ENCODE data around the gene GPR63. TPM values are rescaled to one million over a fixed set of nuclear protein-coding genes. Genes with fewer than 3 reads are reported as not detected.

The GPR63 gene
- total RNA-seq, 1 experiment from 2014 or later: 5.9 TPM

DNA sequence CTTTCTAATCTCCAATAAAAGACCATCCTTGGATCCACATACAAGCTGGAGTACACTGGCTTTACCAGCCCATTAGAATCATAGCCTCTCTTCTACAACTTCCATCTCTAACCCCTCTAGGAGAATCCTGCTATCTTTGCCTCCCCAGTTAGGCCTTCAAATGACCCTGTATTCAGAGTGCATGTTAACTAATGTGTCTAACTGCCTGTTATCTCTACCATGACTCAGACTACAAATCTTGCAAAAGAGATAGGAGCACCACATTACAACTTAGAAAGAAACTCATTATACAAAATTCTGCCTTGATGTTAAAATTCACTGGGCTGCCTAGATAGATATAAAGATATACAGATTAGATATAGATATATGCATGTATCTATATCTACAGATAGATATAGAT is 28.2 kb downstream of the GPR63 start:
- H3K18ac ChIP-seq (ENCODE audit: insufficient read length, low read depth, low read length): no peak overlapping the region
- no peak overlapping the region for H3K23ac ChIP-seq (ENCODE audit: insufficient read length, low read depth, low read length)
- no peak for DNase-seq
- no peak overlapping the region for H2BK120ac ChIP-seq (ENCODE audit: low read depth, low read length, poor library complexity, severe bottlenecking)
- no peak overlapping the region for H3K56ac ChIP-seq (ENCODE audit: insufficient read length, low read depth, low read length)
- no peak overlapping the region for H3K9ac ChIP-seq (ENCODE audit: extremely low read depth, insufficient read length, low read length)
- H3K27ac Mint-ChIP-seq: 0 out of 7 replicates have a peak overlapping the region, but pooled peaks of 1 of the 3 experiments have one; percentile 11
- H3K14ac ChIP-seq (ENCODE audit: insufficient read depth, low read length): no peak overlapping the region
- no peak overlapping the region for H2BK12ac ChIP-seq (ENCODE audit: insufficient read length, low read depth, low read length)
- H3K4me3 Mint-ChIP-seq: no peak overlapping the region
- no peak overlapping the region for H3T11ph ChIP-seq (ENCODE audit: low read length)
- no peaks in the 10 kb centered on the region for H3K27me3 ChIP-seq (ENCODE audit: insufficient read depth, low read length)
- no peak overlapping the region for H3K4ac ChIP-seq (ENCODE audit: low read depth, low read length)
- no peak overlapping the region for H2BK20ac ChIP-seq (ENCODE audit: low read depth, low read length, poor library complexity, severe bottlenecking)
- H3K9me3 ChIP-seq (ENCODE audit: control insufficient read depth, low read depth, low read length): no peaks in the 10 kb centered on the region
- no peaks in the 10 kb centered on the region for H4K20me1 ChIP-seq (ENCODE audit: control insufficient read depth, insufficient read depth, insufficient read length)
- H2AK5ac ChIP-seq (ENCODE audit: insufficient read length, low read length): no peak overlapping the region
- no peak overlapping the region for H4K91ac ChIP-seq (ENCODE audit: insufficient read length, low read depth, low read length)
- no peaks in the 10 kb centered on the region for H3K9me3 Mint-ChIP-seq
- H4K8ac ChIP-seq (replicated peaks; ENCODE audit: insufficient read length, low read depth, low read length): no peak overlapping the region
- H2AFZ ChIP-seq (ENCODE audit: low read length): no peak overlapping the region
- peaks cover 2% of the 10 kb centered on the region; the same call in 1 of the 2 replicates for H3K79me2 ChIP-seq (ENCODE audit: insufficient read depth, low read length)
- H3K27ac ChIP-seq (ENCODE audit: insufficient read length, low read depth, low read length): no peak overlapping the region
- H4K5ac ChIP-seq (ENCODE audit: insufficient read length, low read depth, low read length): no peak overlapping the region
- peaks cover 2% of the 10 kb centered on the region for H3K79me1 ChIP-seq (ENCODE audit: insufficient read depth, low read depth, low read length, poor library complexity, severe bottlenecking)
- no peaks in the 10 kb centered on the region; a peak in 1 of 7 replicates for H3K36me3 Mint-ChIP-seq (ENCODE audit: insufficient read depth in 1 of 3, low read depth in 3 of 3)
- TF ChIP-seq, protein P1, sequence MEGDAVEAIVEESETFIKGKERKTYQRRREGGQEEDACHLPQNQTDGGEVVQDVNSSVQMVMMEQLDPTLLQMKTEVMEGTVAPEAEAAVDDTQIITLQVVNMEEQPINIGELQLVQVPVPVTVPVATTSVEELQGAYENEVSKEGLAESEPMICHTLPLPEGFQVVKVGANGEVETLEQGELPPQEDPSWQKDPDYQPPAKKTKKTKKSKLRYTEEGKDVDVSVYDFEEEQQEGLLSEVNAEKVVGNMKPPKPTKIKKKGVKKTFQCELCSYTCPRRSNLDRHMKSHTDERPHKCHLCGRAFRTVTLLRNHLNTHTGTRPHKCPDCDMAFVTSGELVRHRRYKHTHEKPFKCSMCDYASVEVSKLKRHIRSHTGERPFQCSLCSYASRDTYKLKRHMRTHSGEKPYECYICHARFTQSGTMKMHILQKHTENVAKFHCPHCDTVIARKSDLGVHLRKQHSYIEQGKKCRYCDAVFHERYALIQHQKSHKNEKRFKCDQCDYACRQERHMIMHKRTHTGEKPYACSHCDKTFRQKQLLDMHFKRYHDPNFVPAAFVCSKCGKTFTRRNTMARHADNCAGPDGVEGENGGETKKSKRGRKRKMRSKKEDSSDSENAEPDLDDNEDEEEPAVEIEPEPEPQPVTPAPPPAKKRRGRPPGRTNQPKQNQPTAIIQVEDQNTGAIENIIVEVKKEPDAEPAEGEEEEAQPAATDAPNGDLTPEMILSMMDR (conservative IDR thresholded peaks at IDR 0.05): no peak
- no peaks in the 10 kb centered on the region; the same call in none of the 2 replicates for H3K4me1 ChIP-seq (ENCODE audit: insufficient read depth, low read length)
- no peak overlapping the region for H2BK5ac ChIP-seq (ENCODE audit: insufficient read length, low read length)
- H3K27me3 Mint-ChIP-seq (ENCODE audit: low read depth): no peaks in the 10 kb centered on the region
- no peaks in the 10 kb centered on the region for H3K23me2 ChIP-seq (ENCODE audit: insufficient read length, low read depth, low read length, poor library complexity, severe bottlenecking)
- no peak overlapping the region for H2BK15ac ChIP-seq (ENCODE audit: low read depth, low read length)
- no peak overlapping the region for H3K4me2 ChIP-seq (ENCODE audit: insufficient read depth, insufficient read length, low read length)
- H3K4me1 Mint-ChIP-seq: peaks cover 8 to 10% of the 10 kb centered on the region in 2 experiments; a peak in 3 of 4 replicates
